Activated gamma-delta T cell treated with Interleukin-2 at 50 U/mL for 16 hours (primary cell): ENCODE measurements around the gene ZNF454.

Experiments
- DNase-seq: peaks from one replicate; pipeline ENCODE4 v3.0.0-alpha.2; 2020

Gene ZNF454

GRCh38 chr5:178940569-178941360 lies at the start of gene ZNF454:
Gene ZNF454, plus strand, starts transcription at chr5:178941198. Its CDS starts 1,594 bp downstream, at chr5:178942792.
- no peak for DNase-seq

- peak; percentile 5 for DNase-seq
Observed at GRCh38 chr5:178895615-178896571, 45.1 kb upstream of the ZNF454 start, which contains the start of gene ZFP2. Gene ZFP2, plus strand, starts transcription at chr5:178895913. Its CDS starts 35,401 bp downstream, at chr5:178931314.

- DNase-seq: no peak
Observed at GRCh38 chr5:178899289-178899688, 41.7 kb upstream of the ZNF454 start.

GRCh38 chr5:178902849-178903248 lies 38.1 kb upstream of the ZNF454 start:
- DNase-seq: no peak

GRCh38 chr5:178931846-178932760 lies 8.9 kb upstream of the ZNF454 start:
- no peak for DNase-seq

- no peak for DNase-seq
Observed at GRCh38 chr5:178941361-178941760, 363 bp downstream of the ZNF454 start.

GRCh38 chr5:178965465-178966055 lies 24.6 kb downstream of the ZNF454 start:
- no peak for DNase-seq

- no peak for DNase-seq
Observed at GRCh38 chr5:178981381-178981780, 40.4 kb downstream of the ZNF454 start.

GRCh38 chr5:178982941-178983340 lies 41.9 kb downstream of the ZNF454 start:
- no peak for DNase-seq

- no peak for DNase-seq
Observed at GRCh38 chr5:178983728-178984127, 42.7 kb downstream of the ZNF454 start.

- DNase-seq: no peak
Observed at GRCh38 chr5:178984145-178985072, 43.4 kb downstream of the ZNF454 start.

GRCh38 chr5:178986326-178986960 lies 45.4 kb downstream of the ZNF454 start:
- DNase-seq: no peak

GRCh38 chr5:178988436-178989220 lies 47.6 kb downstream of the ZNF454 start:
- no peak for DNase-seq

- no peak for DNase-seq
Observed at GRCh38 chr5:178989311-178989710, 48.3 kb downstream of the ZNF454 start.

GRCh38 chr5:178990491-178990890 lies 49.5 kb downstream of the ZNF454 start:
- DNase-seq: no peak

GRCh38 chr5:178991190-178992145 lies 50.5 kb downstream of the ZNF454 start:
- no peak for DNase-seq

GRCh38 chr5:178992291-178992895 lies 51.4 kb downstream of the ZNF454 start:
- DNase-seq: no peak

- no peak for DNase-seq
Observed at GRCh38 chr5:178993236-178993765, 52.3 kb downstream of the ZNF454 start.
